Parietal lobe (tissue), 2 donors: ENCODE results near the gene API5. TPM values are rescaled to one million over a fixed set of nuclear protein-coding genes. Genes with fewer than 3 reads are reported as not detected.

Source experiments
- small RNA-seq: library from RNA; depleted of rRNA; stranded (forward); fragments of <200 nt; gene quantifications from one replicate; pipeline ENCODE3, GENCODE V24; 2014; ENCODE audit warnings: low replicate concordance
- total RNA-seq: library from RNA; depleted of rRNA; stranded (reverse); fragments of >200 nt; gene quantifications from one replicate; pipeline ENCODE4 v1.2.3, GENCODE V29; 2014

Gene API5
- total RNA-seq: 110 TPM

DNA sequence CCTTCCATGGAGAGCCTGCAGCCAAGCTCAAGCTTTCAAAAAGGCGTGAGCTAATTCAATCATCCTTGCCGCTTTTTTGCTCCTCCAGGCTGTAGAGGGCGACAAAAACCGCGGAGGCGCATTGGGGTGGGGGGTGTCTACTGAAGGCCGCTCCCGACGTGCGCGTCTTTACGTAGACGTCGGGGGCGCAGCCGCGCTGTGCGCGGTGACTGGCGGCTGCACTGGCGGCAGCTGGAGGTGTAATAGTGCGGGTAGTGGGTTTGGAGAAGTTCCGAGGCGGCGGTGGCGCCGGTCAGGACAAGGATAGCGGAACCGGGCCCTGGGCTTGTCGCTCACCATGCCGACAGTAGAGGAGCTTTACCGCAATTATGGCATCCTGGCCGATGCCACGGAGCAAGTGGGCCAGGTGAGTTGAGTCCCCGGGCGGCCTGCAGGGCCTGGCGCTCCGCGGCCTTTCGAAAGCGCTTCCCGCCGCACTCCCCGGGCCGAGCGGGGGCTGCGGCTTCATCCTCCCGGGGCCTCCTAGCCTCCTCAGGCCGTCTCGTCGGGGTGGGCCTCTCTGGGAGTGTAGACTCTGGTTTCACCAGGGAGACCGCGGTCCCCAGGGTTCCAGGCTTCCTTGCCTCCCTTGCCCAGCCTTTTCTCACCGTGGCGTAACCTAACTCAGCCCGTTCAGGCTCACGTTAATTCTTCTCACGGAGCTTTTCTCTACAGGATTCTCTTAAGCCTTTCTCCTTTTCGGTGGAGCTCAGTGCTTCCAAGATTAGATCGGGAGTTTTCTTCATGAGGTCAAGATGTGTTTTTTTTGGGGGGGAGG, at the start of gene API5:
Gene API5 (plus strand): TSS at position 206 of the 817 bp plus-strand sequence. CDS start 132 bp downstream, at position 338.

DNA sequence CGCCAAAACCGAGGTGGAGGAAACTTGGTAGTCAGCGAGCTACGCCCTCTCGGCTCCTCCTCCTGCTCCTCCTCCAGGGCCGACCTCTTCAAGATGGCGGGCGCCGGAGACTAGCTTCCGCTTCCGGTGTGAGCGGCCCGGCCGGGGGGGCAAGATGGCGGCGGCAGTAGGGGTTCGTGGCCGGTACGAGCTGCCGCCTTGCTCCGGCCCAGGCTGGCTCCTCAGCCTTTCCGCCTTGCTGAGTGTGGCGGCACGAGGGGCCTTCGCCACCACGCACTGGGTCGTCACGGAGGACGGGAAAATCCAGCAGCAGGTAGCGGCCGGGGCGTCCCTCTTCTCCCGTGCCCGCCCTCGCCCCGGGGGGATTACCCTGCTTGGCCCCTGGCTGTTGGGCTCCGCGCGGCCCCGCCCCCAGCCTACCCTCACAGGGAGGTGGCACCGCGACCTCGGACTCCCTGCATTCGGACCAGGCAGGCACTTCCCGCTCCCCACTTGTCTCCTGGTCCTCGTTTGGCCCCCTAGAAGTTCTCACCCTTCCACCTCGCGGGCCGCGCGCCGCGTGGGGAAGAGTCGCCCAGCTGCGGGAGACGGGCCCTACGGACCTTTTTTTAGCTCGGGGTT, 47.1 kb downstream of the API5 start, which contains the start of gene TTC17:
Gene TTC17 (plus strand): TSS at position 120 of the 621 bp plus-strand sequence. CDS start 35 bp downstream, at position 155.

Small RNA genes within 50 kb of the gene (small RNA-seq; reads per million reads assigned to genes)
- not detected for gene RF00019

Other genes with a start within 250 kb of the API5 start
- gene TTC17, start 46.9 kb downstream of the API5 start, total RNA-seq: 221 TPM